IMR-90 (cell line): ENCODE data around the gene CCR9. TPM values are rescaled to one million over a fixed set of nuclear protein-coding genes. Genes with fewer than 3 reads are reported as not detected.

Experiments
- ATAC-seq: fragments of 200-7000 bp; cut with Tn5 transposase; 2 replicates; pipeline ENCODE4 v1.9.1; 2020; ENCODE audit warnings: low read depth, mild to moderate bottlenecking, moderate library complexity
- BruUV-seq: library from RNA; stranded (reverse); fragments of 400-500 nt; replicated peaks from 2 replicates; lab custom pipeline; 2021; lab: Mats Ljungman, UMichigan
- CTCF ChIA-PET: fragments of 300-600 bp; formaldehyde crosslinking; extraction: SDS; loops from one replicate; lab custom pipeline; 2021; ENCODE audit warnings: antibody characterized with exemption; lab: Yijun Ruan, JAX
- POLR2A ChIA-PET: fragments of 300-600 bp; sonication (Branson Sonifier 250); formaldehyde crosslinking; loops from one replicate; lab custom pipeline; 2022; ENCODE audit warnings: antibody characterized with exemption; ENCODE audit not compliant: unreplicated experiment; lab: Charles Lee
- DNase-seq: peaks from one replicate; pipeline ENCODE4 v3.0.0; 2013
- H2AFZ ChIP-seq: replicated peaks from 2 replicates; pipeline ENCODE3; 2013; ENCODE audit warnings: low read length, mild to moderate bottlenecking; ENCODE audit not compliant: poor library complexity
- H2AK5ac ChIP-seq: 2 replicates; pipeline ENCODE4 v1.6.1; 2013; ENCODE audit warnings: low read depth, low read length, inconsistent platforms
- H2AK9ac ChIP-seq: replicated peaks from 2 replicates; pipeline ENCODE3; 2013; ENCODE audit warnings: mild to moderate bottlenecking, low read depth, low read length, moderate library complexity; ENCODE audit not compliant: poor library complexity
- H2BK120ac ChIP-seq: 2 replicates; pipeline ENCODE4 v1.6.1; 2013; ENCODE audit warnings: low read depth, low read length, inconsistent platforms
- H2BK15ac ChIP-seq: 3 replicates; pipeline ENCODE4 v1.6.1; 2013; ENCODE audit warnings: low read depth, low read length, inconsistent platforms
- H2BK20ac ChIP-seq: 2 replicates; pipeline ENCODE4 v1.6.1; 2013; ENCODE audit warnings: low read depth, mild to moderate bottlenecking, inconsistent platforms, low read length, moderate library complexity
- H2BK5ac ChIP-seq: 2 replicates; pipeline ENCODE4 v1.6.1; 2013; ENCODE audit warnings: mild to moderate bottlenecking, low read depth, low read length, inconsistent platforms; ENCODE audit not compliant: poor library complexity, severe bottlenecking
- H3K14ac ChIP-seq: replicated peaks from 2 replicates; pipeline ENCODE4 v1.6.1; 2013; ENCODE audit warnings: low read depth, low read length, inconsistent platforms
- H3K18ac ChIP-seq: 2 replicates; pipeline ENCODE4 v1.6.1; 2013; ENCODE audit warnings: low read depth, low read length, control low read depth
- H3K23ac ChIP-seq: 2 replicates; pipeline ENCODE4 v1.6.1; 2013; ENCODE audit warnings: low read depth, low read length, inconsistent platforms
- H3K27ac ChIP-seq: 2 replicates; pipeline ENCODE4 v1.5.1; 2013; ENCODE audit warnings: mild to moderate bottlenecking, control low read depth, low read length; ENCODE audit not compliant: insufficient read depth
- H3K27me3 ChIP-seq: 2 replicates; pipeline ENCODE4 v1.6.1; 2013; ENCODE audit warnings: low read length; ENCODE audit not compliant: control insufficient read depth, insufficient read depth
- H3K36me3 ChIP-seq: 2 replicates; pipeline ENCODE4 v1.6.1; 2013; ENCODE audit warnings: low read length, mixed read lengths; ENCODE audit not compliant: control insufficient read depth, insufficient read depth
- H3K4ac ChIP-seq: 2 replicates; pipeline ENCODE4 v1.6.1; 2013; ENCODE audit warnings: low read depth, low read length, inconsistent platforms
- H3K4me1 ChIP-seq: 2 replicates; pipeline ENCODE4 v1.6.1; 2013; ENCODE audit warnings: low read length, mixed read lengths; ENCODE audit not compliant: control insufficient read depth, insufficient read depth
- H3K4me2 ChIP-seq: 2 replicates; pipeline ENCODE4 v1.6.1; 2013; ENCODE audit warnings: low read depth, mild to moderate bottlenecking, control low read depth, low read length, moderate library complexity
- H3K4me3 ChIP-seq: 2 replicates; pipeline ENCODE4 v1.5.1; 2013; ENCODE audit warnings: low read depth, mild to moderate bottlenecking, control low read depth, low read length, moderate library complexity; ENCODE audit not compliant: insufficient read depth
- H3K56ac ChIP-seq: 2 replicates; pipeline ENCODE4 v1.6.1; 2013; ENCODE audit warnings: low read length, inconsistent platforms; ENCODE audit not compliant: insufficient read depth; ENCODE audit errors: extremely low read depth
- H3K79me1 ChIP-seq, 2 experiments: 2 replicates each; pipeline ENCODE4 v1.6.1; 2013; ENCODE audit warnings: low read length in 2 of 2, inconsistent platforms in 1 of 2, low read depth in 1 of 2
- H3K9ac ChIP-seq: 2 replicates; pipeline ENCODE4 v1.6.1; 2013; ENCODE audit warnings: low read depth, low read length, control low read depth
- H3K9me1 ChIP-seq: 2 replicates; pipeline ENCODE4 v1.6.1; 2013; ENCODE audit warnings: low read length, inconsistent platforms; ENCODE audit not compliant: insufficient read depth
- H3K9me3 ChIP-seq: 2 replicates; pipeline ENCODE4 v1.6.1; 2013; ENCODE audit warnings: low read length; ENCODE audit not compliant: control insufficient read depth, insufficient read depth
- H4K20me1 ChIP-seq: 2 replicates; pipeline ENCODE4 v1.6.1; 2013; ENCODE audit warnings: low read length, inconsistent platforms; ENCODE audit not compliant: insufficient read depth
- H4K5ac ChIP-seq: 2 replicates; pipeline ENCODE4 v1.6.1; 2013; ENCODE audit warnings: mild to moderate bottlenecking, low read depth, low read length, control low read depth
- H4K8ac ChIP-seq, 2 experiments: 2 replicates each; pipeline ENCODE4 v1.6.1; 2013; ENCODE audit warnings: low read depth in 2 of 2, low read length in 2 of 2, control low read depth in 1 of 2, inconsistent platforms in 1 of 2
- H4K91ac ChIP-seq: 2 replicates; pipeline ENCODE4 v1.6.1; 2013; ENCODE audit warnings: low read depth, low read length, inconsistent platforms; ENCODE audit not compliant: insufficient read depth
- BHLHE40 ChIP-seq: fragments of 150-350 bp; IDR thresholded peaks from 2 replicates; pipeline ENCODE4 v1.6.1; 2016; ENCODE audit warnings: mild to moderate bottlenecking, low read depth, low read length
- CEBPB ChIP-seq: IDR thresholded peaks from 2 replicates; pipeline ENCODE4 v1.6.1; 2012; ENCODE audit warnings: low read depth, low read length, improper control_type of control experiment
- CHD1 ChIP-seq: IDR thresholded peaks from 2 replicates; pipeline ENCODE4 v1.6.1; 2012; ENCODE audit warnings: low read depth, low read length, improper control_type of control experiment
- FOS ChIP-seq: fragments of 150-350 bp; IDR thresholded peaks from 2 replicates; pipeline ENCODE4 v1.6.1; 2016; ENCODE audit warnings: low read depth, low read length
- MAFK ChIP-seq: IDR thresholded peaks from 2 replicates; pipeline ENCODE4 v1.6.1; 2012; ENCODE audit warnings: low read depth, low read length, improper control_type of control experiment
- MXI1 ChIP-seq: IDR thresholded peaks from 2 replicates; pipeline ENCODE4 v1.6.1; 2012; ENCODE audit warnings: low read depth, mild to moderate bottlenecking, low read length, moderate library complexity, borderline replicate concordance
- NFE2L2 ChIP-seq: fragments of 150-350 bp; IDR thresholded peaks from 2 replicates; pipeline ENCODE4 v1.6.1; 2016; ENCODE audit warnings: low read depth, mild to moderate bottlenecking, low read length
- POLR2A ChIP-seq: IDR thresholded peaks from 2 replicates; pipeline ENCODE4 v1.6.1; 2012; ENCODE audit warnings: mild to moderate bottlenecking, low read depth, low read length
- RAD21 ChIP-seq: IDR thresholded peaks from 2 replicates; pipeline ENCODE4 v1.6.1; 2012; ENCODE audit warnings: low read length, improper control_type of control experiment
- RFX5 ChIP-seq: IDR thresholded peaks from 2 replicates; pipeline ENCODE4 v1.8.0; 2012; ENCODE audit warnings: low read depth, mild to moderate bottlenecking, low read length, moderate library complexity
- WGBS, 2 experiments: methylation state at CpG; one replicate each; pipeline versions ENCODE4 v1.1.5 to v1.1.7; 2013; ENCODE audit warnings: missing lambda C conversion rate in 2 of 2; ENCODE audit not compliant: insufficient read length in 1 of 2; ENCODE audit errors: extremely low coverage in 2 of 2; 5-methylcytosine and 5-hydroxymethylcytosine counted together
- dilution Hi-C: fragments of 300-500 bp; cut with HindIII; formaldehyde crosslinking; loops from one replicate; pipeline ENCODE4 v1.14.3; 2018; ENCODE audit warnings: low sequenced_read_pairs; ENCODE audit not compliant: unreplicated experiment
- in situ Hi-C: fragments of 300-500 bp; cut with MboI; formaldehyde crosslinking; loops from 3 replicates; pipeline ENCODE4 v1.14.3; 2019; ENCODE audit warnings: low sequenced_read_pairs, inconsistent platforms, mixed read lengths
- intact Hi-C: fragments of 100-400 bp; cut with micrococcal nuclease; formaldehyde crosslinking; loops from 2 replicates; pipeline ENCODE4 v1.10.0; 2022
- polyA plus RNA-seq, 3 experiments: library from polyadenylated mRNA; depleted of rRNA; stranded (reverse); fragments of >200 nt; gene quantifications; 2 replicates each; pipeline ENCODE4 v1.2.3, GENCODE V29; 2012; ENCODE audit warnings: low replicate concordance in 1 of 3
- total RNA-seq: library from RNA; depleted of rRNA; stranded (reverse); fragments of >200 nt; gene quantifications from 2 replicates; pipeline ENCODE4 v1.2.3, GENCODE V29; 2012
- TF ChIP-seq, protein P1 (sequence below): fragments of 150-350 bp; IDR thresholded peaks from 2 replicates; pipeline ENCODE4 v1.6.1; 2017; ENCODE audit warnings: mild to moderate bottlenecking, antibody characterized with exemption, low read length, low read depth
- TF ChIP-seq, protein P2 (sequence below): fragments of 150-350 bp; IDR thresholded peaks from 2 replicates; pipeline ENCODE4 v1.6.1; 2016; ENCODE audit warnings: low read depth, mild to moderate bottlenecking, low read length, moderate library complexity, borderline replicate concordance
- TF ChIP-seq, protein P3 (sequence below): conservative IDR thresholded peaks from 2 replicates; pipeline ENCODE4 v1.5.1; 2012; ENCODE audit warnings: mild to moderate bottlenecking, low read depth, low read length, improper control_type of control experiment

Gene CCR9
- total and polyA plus RNA-seq, 2 of the 4 experiments (the other 2 are of a cell fraction) = not detected

DNA sequence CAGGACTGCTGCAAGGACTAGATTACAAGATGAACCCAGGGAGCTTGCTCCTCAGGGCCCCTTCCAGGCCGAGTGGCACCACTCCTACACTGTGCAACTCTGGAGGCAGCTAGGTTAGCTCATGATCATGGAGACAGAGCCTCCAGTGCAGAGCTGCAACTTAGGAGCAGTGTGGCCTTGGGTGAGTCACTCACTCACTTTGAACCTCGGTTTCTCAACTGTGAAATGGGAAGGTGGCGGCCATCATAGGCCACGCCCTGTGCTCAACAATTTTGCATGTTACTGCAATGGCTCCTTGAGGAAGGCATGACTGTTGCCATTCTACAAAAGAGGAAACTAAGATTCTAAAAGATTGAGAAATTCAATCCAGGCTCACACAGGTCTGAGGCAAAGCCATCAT lies 45.8 kb downstream of the CCR9 start:
- H2AK9ac ChIP-seq = no peak overlapping the region
- no peaks in the 10 kb centered on the region for H3K27me3 ChIP-seq
- H2BK120ac ChIP-seq = no peak overlapping the region
- H3K4me3 ChIP-seq = no peak overlapping the region
- ChIA-PET CTCF (no interaction called here), POLR2A (interaction anchor here (0.5 kb wide), 1 partner anchor 325 kb away, joined by 10 read pairs; no protein-coding TSS in a partner anchor)
- no peak overlapping the region for H3K27ac ChIP-seq
- intact Hi-C loops (no loop called here), dilution Hi-C loops (no loop called here), in situ Hi-C loops (loop anchor here (5.0 kb wide), 1 partner anchor 170 kb away; no protein-coding TSS in a partner anchor)
- H3K23ac ChIP-seq = no peak overlapping the region
- peaks cover 39% of the 10 kb centered on the region for H3K36me3 ChIP-seq
- no peak overlapping the region for H2BK5ac ChIP-seq
- no peaks in the 10 kb centered on the region for H3K79me1 ChIP-seq
- H2BK20ac ChIP-seq = no peak overlapping the region
- peaks cover 8% of the 10 kb centered on the region for H3K4me1 ChIP-seq
- H3K9me3 ChIP-seq = no peaks in the 10 kb centered on the region
- no TSS peak for BruUV-seq
- TF ChIP-seq NFE2L2 (no peak), CHD1 (no peak), MXI1 (no peak), CEBPB (no peak), RFX5 (no peak), MAFK (no peak), POLR2A (no peak), RAD21 (no peak), BHLHE40 (no peak), FOS (no peak)
- TF ChIP-seq, protein P1, sequence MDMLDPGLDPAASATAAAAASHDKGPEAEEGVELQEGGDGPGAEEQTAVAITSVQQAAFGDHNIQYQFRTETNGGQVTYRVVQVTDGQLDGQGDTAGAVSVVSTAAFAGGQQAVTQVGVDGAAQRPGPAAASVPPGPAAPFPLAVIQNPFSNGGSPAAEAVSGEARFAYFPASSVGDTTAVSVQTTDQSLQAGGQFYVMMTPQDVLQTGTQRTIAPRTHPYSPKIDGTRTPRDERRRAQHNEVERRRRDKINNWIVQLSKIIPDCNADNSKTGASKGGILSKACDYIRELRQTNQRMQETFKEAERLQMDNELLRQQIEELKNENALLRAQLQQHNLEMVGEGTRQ = no peak
- TF ChIP-seq, protein P2, sequence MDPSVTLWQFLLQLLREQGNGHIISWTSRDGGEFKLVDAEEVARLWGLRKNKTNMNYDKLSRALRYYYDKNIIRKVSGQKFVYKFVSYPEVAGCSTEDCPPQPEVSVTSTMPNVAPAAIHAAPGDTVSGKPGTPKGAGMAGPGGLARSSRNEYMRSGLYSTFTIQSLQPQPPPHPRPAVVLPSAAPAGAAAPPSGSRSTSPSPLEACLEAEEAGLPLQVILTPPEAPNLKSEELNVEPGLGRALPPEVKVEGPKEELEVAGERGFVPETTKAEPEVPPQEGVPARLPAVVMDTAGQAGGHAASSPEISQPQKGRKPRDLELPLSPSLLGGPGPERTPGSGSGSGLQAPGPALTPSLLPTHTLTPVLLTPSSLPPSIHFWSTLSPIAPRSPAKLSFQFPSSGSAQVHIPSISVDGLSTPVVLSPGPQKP = no peak
- TF ChIP-seq, protein P3, sequence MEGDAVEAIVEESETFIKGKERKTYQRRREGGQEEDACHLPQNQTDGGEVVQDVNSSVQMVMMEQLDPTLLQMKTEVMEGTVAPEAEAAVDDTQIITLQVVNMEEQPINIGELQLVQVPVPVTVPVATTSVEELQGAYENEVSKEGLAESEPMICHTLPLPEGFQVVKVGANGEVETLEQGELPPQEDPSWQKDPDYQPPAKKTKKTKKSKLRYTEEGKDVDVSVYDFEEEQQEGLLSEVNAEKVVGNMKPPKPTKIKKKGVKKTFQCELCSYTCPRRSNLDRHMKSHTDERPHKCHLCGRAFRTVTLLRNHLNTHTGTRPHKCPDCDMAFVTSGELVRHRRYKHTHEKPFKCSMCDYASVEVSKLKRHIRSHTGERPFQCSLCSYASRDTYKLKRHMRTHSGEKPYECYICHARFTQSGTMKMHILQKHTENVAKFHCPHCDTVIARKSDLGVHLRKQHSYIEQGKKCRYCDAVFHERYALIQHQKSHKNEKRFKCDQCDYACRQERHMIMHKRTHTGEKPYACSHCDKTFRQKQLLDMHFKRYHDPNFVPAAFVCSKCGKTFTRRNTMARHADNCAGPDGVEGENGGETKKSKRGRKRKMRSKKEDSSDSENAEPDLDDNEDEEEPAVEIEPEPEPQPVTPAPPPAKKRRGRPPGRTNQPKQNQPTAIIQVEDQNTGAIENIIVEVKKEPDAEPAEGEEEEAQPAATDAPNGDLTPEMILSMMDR = no peak
- DNase-seq (no peak), ATAC-seq (no peak)
- no CpG with 5 or more reads among the region's 4 CpGs for WGBS, 2 experiments
- no peak overlapping the region for H4K91ac ChIP-seq
- H3K56ac ChIP-seq = no peak overlapping the region
- H4K20me1 ChIP-seq = peaks cover 4% of the 10 kb centered on the region; the same call in 1 of the 2 replicates
- H2AK5ac ChIP-seq = no peak overlapping the region
- no peak overlapping the region for H3K18ac ChIP-seq
- no peak overlapping the region for H4K5ac ChIP-seq
- no peak overlapping the region for H2AFZ ChIP-seq
- H3K4ac ChIP-seq = no peak overlapping the region
- H3K4me2 ChIP-seq = no peak overlapping the region
- H3K14ac ChIP-seq = no peak overlapping the region
- no peak overlapping the region for H2BK15ac ChIP-seq
- H3K9me1 ChIP-seq = peaks cover 9% of the 10 kb centered on the region
- H3K9ac ChIP-seq = no peak overlapping the region
- H4K8ac ChIP-seq = no peak overlapping the region
